ENCODE data around the gene MDGA2. TPM values are rescaled to one million over a fixed set of nuclear protein-coding genes. Genes with fewer than 3 reads are reported as not detected.

The MDGA2 gene
- total and polyA plus RNA-seq, 2 of the 4 experiments (the other 2 are of a cell fraction) = 0.02 TPM; not detected in 1

- no peak overlapping the region for H3K9ac ChIP-seq (ENCODE audit: low read depth, low read length)
- H3K27me3 ChIP-seq (ENCODE audit: control insufficient read depth, insufficient read depth, low read length) = no peaks in the 10 kb centered on the region
- intact Hi-C loops (cut with micrococcal nuclease) (no loop called here), in situ Hi-C loops (cut with MboI; ENCODE audit: low sequenced_read_pairs) (no loop called here), dilution Hi-C loops (cut with HindIII; ENCODE audit: low sequenced_read_pairs, unreplicated experiment) (no loop called here)
- no peak overlapping the region for H4K5ac ChIP-seq (ENCODE audit: low read depth, low read length)
- BruUV-seq (replicated peaks) = no TSS peak
- TF ChIP-seq BHLHE40 (IDR thresholded peaks at IDR 0.05; ENCODE audit: low read depth, low read length) (no peak), FOS (IDR thresholded peaks at IDR 0.05; ENCODE audit: low read depth, low read length) (no peak), POLR2A (IDR thresholded peaks at IDR 0.05; ENCODE audit: low read depth, low read length) (no peak), MAFK (IDR thresholded peaks at IDR 0.05; ENCODE audit: low read depth, low read length) (no peak), MXI1 (IDR thresholded peaks at IDR 0.05; ENCODE audit: borderline replicate concordance, low read depth, low read length) (no peak), RAD21 (IDR thresholded peaks at IDR 0.05; ENCODE audit: low read length) (no peak), SMC3 (IDR thresholded peaks at IDR 0.05; ENCODE audit: low read depth, low read length) (no peak), ELK1 (IDR thresholded peaks at IDR 0.05; ENCODE audit: borderline replicate concordance, low read depth, low read length) (no peak), RFX5 (IDR thresholded peaks at IDR 0.05; ENCODE audit: low read depth, low read length) (no peak)
- no peak overlapping the region for H2AK5ac ChIP-seq (ENCODE audit: low read depth, low read length)
- H3K18ac ChIP-seq (ENCODE audit: low read depth, low read length) = no peak overlapping the region
- H2AFZ ChIP-seq (replicated peaks; ENCODE audit: low read length, poor library complexity) = no peak overlapping the region
- no peaks in the 10 kb centered on the region for H3K9me1 ChIP-seq (ENCODE audit: insufficient read depth, low read length)
- H3K4me2 ChIP-seq (ENCODE audit: low read depth, low read length) = no peak overlapping the region
- H2BK20ac ChIP-seq (ENCODE audit: low read depth, low read length) = no peak overlapping the region
- no peak overlapping the region for H4K91ac ChIP-seq (ENCODE audit: insufficient read depth, low read depth, low read length)
- no peaks in the 10 kb centered on the region for H3K9me3 ChIP-seq (ENCODE audit: control insufficient read depth, insufficient read depth, low read length)
- no peak overlapping the region for H2BK5ac ChIP-seq (ENCODE audit: low read depth, low read length, poor library complexity, severe bottlenecking)
- CTCF ChIA-PET = no interaction called here
- ATAC-seq (ENCODE audit: low read depth) = no peak
- no peak for DNase-seq
- no peak overlapping the region for H4K8ac ChIP-seq (ENCODE audit: low read depth in 2 of 2, low read length in 2 of 2)
- no peak overlapping the region for H3K23ac ChIP-seq (ENCODE audit: low read depth, low read length)
- H3K14ac ChIP-seq (replicated peaks; ENCODE audit: low read depth, low read length) = no peak overlapping the region
- H2AK9ac ChIP-seq (replicated peaks; ENCODE audit: low read depth, low read length, poor library complexity) = no peak overlapping the region
- H3K79me1 ChIP-seq (ENCODE audit: low read depth in 1 of 2, low read length in 2 of 2) = no peaks in the 10 kb centered on the region
- no peaks in the 10 kb centered on the region for H3K36me3 ChIP-seq (ENCODE audit: control insufficient read depth, insufficient read depth, low read length)
- no peak overlapping the region for H3K56ac ChIP-seq (ENCODE audit: extremely low read depth, insufficient read depth, low read length)
- no peak overlapping the region for H3K27ac ChIP-seq (ENCODE audit: insufficient read depth, low read length)
- H3K4me1 ChIP-seq (ENCODE audit: control insufficient read depth, insufficient read depth, low read length) = no peaks in the 10 kb centered on the region
- no peak overlapping the region for H3K4me3 ChIP-seq (ENCODE audit: insufficient read depth, low read depth, low read length)
- no peak overlapping the region for H2BK15ac ChIP-seq (ENCODE audit: low read depth, low read length)
- no peak overlapping the region for H2BK120ac ChIP-seq (ENCODE audit: low read depth, low read length)
- no peaks in the 10 kb centered on the region for H4K20me1 ChIP-seq (ENCODE audit: insufficient read depth, low read length)
- POLR2A ChIA-PET (ENCODE audit: unreplicated experiment) = no interaction called here
- no peak overlapping the region for H3K4ac ChIP-seq (ENCODE audit: low read depth, low read length)
Measured at GRCh38 chr14:47466916-47467315, 208.5 kb downstream of the MDGA2 start.

Measured in IMR-90 (cell line).